Spinal cord (tissue), 10 donors: ENCODE results near the gene GAS2L2. TPM values are rescaled to one million over a fixed set of nuclear protein-coding genes. Genes with fewer than 3 reads are reported as not detected.
"Not testable (repeated sequence)": the region's sequence is repeated elsewhere in the genome, so short reads cannot be mapped to it uniquely, and the experiment has no call there.

Source experiments
- DNase-seq, 6 donors: peaks; one replicate each; pipeline versions ENCODE4 v3.0.0 to v3.0.0-alpha.2; 2013 to 2015; ENCODE audit warnings: low spot score in 6 of 6, low read depth in 4 of 6
- H3K27ac ChIP-seq: one replicate; pipeline ENCODE4 v1.5.1; 2013; ENCODE audit warnings: low read depth, low read length, control low read depth
- H3K27me3 ChIP-seq: one replicate; pipeline ENCODE4 v1.6.1; 2013; ENCODE audit warnings: low read length; ENCODE audit not compliant: control insufficient read depth, insufficient read depth
- H3K36me3 ChIP-seq: one replicate; pipeline ENCODE4 v1.6.1; 2013; ENCODE audit warnings: low read length; ENCODE audit not compliant: control insufficient read depth, insufficient read depth
- H3K4me1 ChIP-seq: one replicate; pipeline ENCODE4 v1.6.1; 2013; ENCODE audit warnings: low read length; ENCODE audit not compliant: control insufficient read depth, insufficient read depth
- H3K4me3 ChIP-seq: one replicate; pipeline ENCODE4 v1.5.1; 2013; ENCODE audit warnings: low read depth, low read length, control low read depth
- H3K9me3 ChIP-seq: one replicate; pipeline ENCODE4 v1.6.1; 2013; ENCODE audit warnings: low read length; ENCODE audit not compliant: control insufficient read depth, insufficient read depth
- WGBS: methylation state at CpG from one replicate; pipeline ENCODE4 v1.1.5; 2013; ENCODE audit warnings: missing lambda C conversion rate; ENCODE audit not compliant: insufficient coverage; 5-methylcytosine and 5-hydroxymethylcytosine counted together
- polyA plus RNA-seq, 2 donors: library from polyadenylated mRNA; unstranded; fragments of 120-200 nt; gene quantifications; one replicate each; pipeline ENCODE4 v1.2.1, GENCODE V29; 2013; ENCODE audit not compliant: insufficient read length in 2 of 2
- total RNA-seq, 2 donors: library from RNA; depleted of rRNA in 1 of 2; stranded (reverse); fragments of 120-200 nt in 1 of 2; fragments of >200 nt in 1 of 2; gene quantifications; one replicate each; pipeline versions ENCODE4 v1.2.3 to v1.2.4, GENCODE V29; 2013 to 2014
- donor health status: healthy.

GAS2L2 gene
- total and polyA plus RNA-seq, 4 donors = 0.69 to 3.6 (median 3.2) TPM

DNA sequence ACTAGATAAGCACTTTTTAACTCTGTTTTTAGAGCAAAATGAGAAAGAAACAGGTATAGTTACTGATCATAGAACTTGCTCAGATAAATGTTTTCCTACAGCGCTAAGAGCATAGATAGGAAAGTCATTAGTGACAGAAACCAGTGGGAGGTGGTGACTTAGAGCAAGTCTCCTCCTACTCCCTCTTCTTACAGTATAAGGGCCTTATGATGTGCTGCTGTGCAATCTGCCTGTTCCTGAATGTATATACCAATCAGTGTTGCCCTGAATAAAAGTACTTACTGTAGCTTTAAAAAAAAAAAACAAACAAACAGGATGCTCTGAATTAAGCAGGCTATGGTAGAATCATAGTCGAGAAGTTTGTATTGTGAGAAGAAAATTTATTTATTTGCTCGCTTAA, 44.9 kb downstream of the GAS2L2 start:
- Histone ChIP-seq H3K4me1 (peaks cover 11% of the 10 kb centered on the region), H3K27ac (no peak overlapping the region), H3K36me3 (peaks cover 3% of the 10 kb centered on the region), H3K27me3 (no peaks in the 10 kb centered on the region), H3K9me3 (no peaks in the 10 kb centered on the region), H3K4me3 (no peak overlapping the region)
- WGBS = no CpG with 5 or more reads among the region's 3 CpGs
- DNase-seq = no peak

DNA sequence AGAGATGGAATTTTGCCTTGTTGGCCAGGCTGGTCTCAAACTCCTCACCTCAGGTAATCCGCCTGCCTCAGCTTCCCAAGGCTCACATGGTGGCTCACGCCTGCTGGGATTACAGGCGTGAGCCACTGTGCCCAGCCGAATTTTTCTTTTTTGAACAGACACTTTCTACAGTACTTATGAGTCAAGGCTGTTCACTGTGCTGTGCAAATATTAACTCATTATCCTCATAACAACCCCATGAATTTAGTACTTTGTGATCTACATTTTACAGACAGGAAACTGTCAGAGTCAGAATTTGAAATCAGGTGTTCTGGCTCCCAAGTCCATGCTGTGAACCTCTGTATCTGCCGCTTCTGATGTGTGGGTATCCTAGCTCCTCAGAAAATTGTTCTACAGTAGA, 47.3 kb downstream of the GAS2L2 start:
- H3K36me3 ChIP-seq = no peaks in the 10 kb centered on the region
- H3K4me3 ChIP-seq = no peak overlapping the region
- H3K9me3 ChIP-seq = no peaks in the 10 kb centered on the region
- no peaks in the 10 kb centered on the region for H3K27me3 ChIP-seq
- no peaks in the 10 kb centered on the region for H3K4me1 ChIP-seq
- 83% methylated on average over 5 of the region's 5 CpGs for WGBS
- DNase-seq = no peak
- H3K27ac ChIP-seq = no peak overlapping the region

DNA sequence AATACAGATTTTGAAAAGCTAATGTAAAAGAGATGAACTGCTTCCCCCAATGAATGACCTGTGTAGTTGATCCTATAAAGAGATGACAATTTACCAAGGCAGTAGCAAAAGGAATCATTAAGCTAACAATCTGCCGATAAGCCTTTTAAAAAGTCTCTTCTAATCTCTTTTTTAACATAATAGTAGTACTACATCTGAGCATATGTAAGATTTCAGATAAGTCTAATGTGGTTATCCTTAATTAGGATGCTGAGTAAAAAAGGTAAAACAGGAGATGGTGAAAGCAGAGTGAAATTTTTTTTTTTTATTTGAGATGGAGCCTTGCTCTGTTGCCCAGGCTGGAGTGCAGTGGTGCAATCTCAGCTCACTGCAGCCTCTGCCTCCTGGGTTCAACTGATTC, 47.8 kb downstream of the GAS2L2 start:
- no CpG with 5 or more reads among the region's 1 CpG for WGBS
- H3K27me3 ChIP-seq = no peaks in the 10 kb centered on the region
- no peaks in the 10 kb centered on the region for H3K9me3 ChIP-seq
- no peak overlapping the region for H3K4me3 ChIP-seq
- H3K36me3 ChIP-seq = no peaks in the 10 kb centered on the region
- H3K4me1 ChIP-seq = no peaks in the 10 kb centered on the region
- no peak for DNase-seq
- no peak overlapping the region for H3K27ac ChIP-seq

DNA sequence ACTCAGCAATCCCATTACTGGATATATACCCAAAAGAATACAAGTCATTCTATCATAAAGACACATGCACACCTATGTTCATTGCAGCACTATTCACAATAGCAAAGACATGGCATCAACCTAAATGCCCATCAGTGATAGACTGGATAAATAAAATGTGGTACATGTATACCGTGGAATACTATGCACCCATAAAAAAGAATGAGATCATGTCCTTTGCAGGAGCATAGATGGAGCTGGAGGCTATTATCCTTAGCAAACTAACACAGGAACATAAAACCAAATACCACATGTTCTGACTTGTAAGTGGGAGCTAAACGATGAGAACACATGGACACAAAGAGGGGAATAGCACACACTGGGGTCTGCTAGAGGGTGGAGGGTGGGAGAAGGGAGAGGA, 49.7 kb downstream of the GAS2L2 start:
- H3K27ac ChIP-seq, H3K9me3 ChIP-seq, H3K4me3 ChIP-seq, DNase-seq, H3K36me3 ChIP-seq, H3K4me1 ChIP-seq, H3K27me3 ChIP-seq: not testable (repeated sequence)
- WGBS = 71% methylated on average over 1 of the region's 2 CpGs

DNA sequence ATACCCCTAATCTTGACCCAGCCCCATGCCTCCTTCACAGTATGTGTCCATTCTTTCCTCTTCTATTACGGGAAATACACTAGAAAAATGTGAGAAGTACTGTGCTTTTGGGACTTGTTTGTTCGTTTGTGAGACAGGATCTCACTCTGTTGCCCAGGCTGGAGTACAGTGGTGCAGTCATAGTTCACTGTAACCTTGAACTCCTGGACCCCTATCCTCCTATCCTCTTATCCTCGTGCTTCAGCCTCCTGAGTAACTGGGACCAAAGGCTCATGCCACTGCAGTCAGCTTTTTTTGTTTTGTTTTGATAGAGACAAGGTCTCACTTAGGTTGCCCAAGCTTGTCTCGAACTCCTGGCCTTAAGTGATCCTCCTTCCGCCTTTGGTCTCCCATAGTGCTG, 51.5 kb downstream of the GAS2L2 start:
- 100% methylated on average over 2 of the region's 5 CpGs for WGBS
- H3K4me3 ChIP-seq = no peak overlapping the region
- H3K27me3 ChIP-seq = no peaks in the 10 kb centered on the region
- DNase-seq = no peak
- no peaks in the 10 kb centered on the region for H3K9me3 ChIP-seq
- no peak overlapping the region for H3K27ac ChIP-seq
- peaks cover under 1% of the 10 kb centered on the region for H3K36me3 ChIP-seq
- no peaks in the 10 kb centered on the region for H3K4me1 ChIP-seq

DNA sequence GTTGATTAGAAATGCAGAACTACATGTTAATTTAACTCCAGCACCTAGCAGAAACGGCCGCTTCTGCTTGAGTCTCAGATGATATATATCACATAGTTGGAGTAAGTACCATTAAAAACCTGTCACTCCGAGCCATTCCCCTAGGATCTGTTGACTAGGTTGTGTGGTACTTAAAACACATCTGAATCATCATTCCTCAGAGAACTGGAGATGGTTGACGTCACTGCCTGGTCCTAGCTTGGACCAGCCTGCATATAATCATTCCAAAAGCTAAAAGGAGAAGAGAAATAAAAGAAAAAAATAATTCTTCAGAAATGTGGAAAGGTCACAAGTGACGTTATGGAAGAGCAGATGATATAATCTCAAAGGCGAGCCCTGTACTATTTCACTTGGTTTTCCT, 52.9 kb downstream of the GAS2L2 start:
- Histone ChIP-seq H3K36me3 (peaks cover 3% of the 10 kb centered on the region), H3K27ac (no peak overlapping the region), H3K9me3 (no peaks in the 10 kb centered on the region), H3K4me3 (no peak overlapping the region), H3K4me1 (no peaks in the 10 kb centered on the region), H3K27me3 (no peaks in the 10 kb centered on the region)
- DNase-seq = no peak
- WGBS = 77% methylated on average over 2 of the region's 6 CpGs

DNA sequence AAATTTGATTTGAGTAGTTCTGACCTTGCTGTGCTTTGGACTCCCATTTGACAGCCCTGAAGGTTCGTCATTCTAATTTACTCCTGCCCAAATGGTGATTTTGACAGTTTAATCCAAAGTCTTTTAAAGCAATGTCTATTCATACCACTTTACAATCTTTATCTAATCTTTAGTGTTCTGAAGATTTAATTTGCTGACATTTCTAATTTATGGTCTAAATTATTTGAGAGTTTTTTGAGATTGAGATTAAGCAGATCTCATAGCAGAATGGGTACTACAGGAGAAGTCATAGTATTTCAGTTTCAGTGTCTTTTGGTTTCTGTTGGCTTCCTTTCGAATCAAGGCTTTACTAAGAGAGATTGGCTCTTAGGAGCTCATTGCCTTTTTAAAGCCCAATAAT, 54.2 kb downstream of the GAS2L2 start:
- no peak overlapping the region for H3K27ac ChIP-seq
- peaks cover 13% of the 10 kb centered on the region for H3K36me3 ChIP-seq
- H3K27me3 ChIP-seq = no peaks in the 10 kb centered on the region
- DNase-seq = no peak
- WGBS = no CpG with 5 or more reads among the region's 2 CpGs
- no peaks in the 10 kb centered on the region for H3K9me3 ChIP-seq
- H3K4me3 ChIP-seq = no peak overlapping the region
- H3K4me1 ChIP-seq = peaks cover 4% of the 10 kb centered on the region

DNA sequence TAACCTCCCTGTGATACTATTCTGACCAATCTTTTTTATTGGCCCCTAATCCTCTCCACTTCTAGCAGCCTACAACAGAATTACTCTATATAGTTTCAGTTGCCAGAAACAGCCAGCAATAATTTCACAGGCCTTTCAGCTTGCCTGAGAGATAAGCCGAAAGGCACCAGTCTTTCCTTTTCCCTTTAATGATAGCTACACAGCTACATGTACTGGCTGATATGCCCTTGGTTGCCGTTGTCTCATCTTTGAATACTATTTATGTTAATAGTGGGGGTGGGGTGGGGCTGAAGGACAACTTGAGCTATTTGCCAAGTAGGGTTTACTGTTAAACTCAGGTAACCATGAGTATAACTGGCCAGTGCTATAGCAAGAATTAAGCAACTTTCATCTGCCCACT, 57.4 kb downstream of the GAS2L2 start:
- no peak overlapping the region for H3K4me3 ChIP-seq
- no peaks in the 10 kb centered on the region for H3K27me3 ChIP-seq
- DNase-seq = no peak
- no CpG with 5 or more reads among the region's 2 CpGs for WGBS
- H3K9me3 ChIP-seq = no peaks in the 10 kb centered on the region
- H3K27ac ChIP-seq = no peak overlapping the region
- peaks cover 13% of the 10 kb centered on the region for H3K36me3 ChIP-seq
- H3K4me1 ChIP-seq = peaks cover 4% of the 10 kb centered on the region

DNA sequence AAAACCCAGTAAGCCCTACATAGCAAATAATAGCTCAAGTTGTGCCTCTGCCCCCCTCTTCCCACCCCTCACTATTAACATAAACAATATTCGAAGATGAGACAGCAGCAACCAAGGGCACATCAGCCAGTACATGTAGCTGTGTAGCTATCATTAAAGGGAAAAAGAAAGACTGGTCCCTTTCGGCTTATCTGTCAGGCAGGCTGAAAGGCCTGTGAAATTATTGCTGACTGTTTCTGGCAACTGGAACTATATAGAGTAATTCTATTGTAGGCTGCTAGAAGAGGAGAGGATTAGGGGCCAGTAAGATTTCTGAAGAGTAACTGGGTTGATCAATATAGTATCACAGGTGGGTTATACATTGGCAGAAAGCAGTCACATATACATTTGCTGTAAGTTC, 58.1 kb downstream of the GAS2L2 start:
- Histone ChIP-seq H3K36me3 (peaks cover 13% of the 10 kb centered on the region), H3K9me3 (no peaks in the 10 kb centered on the region), H3K27ac (no peak overlapping the region), H3K4me1 (peaks cover 4% of the 10 kb centered on the region), H3K4me3 (no peak overlapping the region), H3K27me3 (no peaks in the 10 kb centered on the region)
- WGBS = 78% methylated on average over 2 of the region's 2 CpGs
- no peak for DNase-seq
